ENCODE data around the gene RAPH1.

- no peak for TF ChIP-seq EZH2 (IDR thresholded peaks at IDR 0.05; ENCODE audit: borderline replicate concordance, low read depth, low read length, poor library complexity, severe bottlenecking)
- no peak for TF ChIP-seq CTCF (conservative IDR thresholded peaks at IDR 0.05; ENCODE audit: low read depth, low read length)
Measured at GRCh38 chr2:203578759-203579643, 43.9 kb upstream of the RAPH1 start.
